ENCODE measurements around the gene GLYATL1.

GLYATL1 gene

GRCh38 chr11:58927393-58928106 lies 11.7 kb upstream of the GLYATL1 start:
- DNase-seq: peak; percentile 55

- no peak for DNase-seq
These were observed 11.2 kb upstream of the GLYATL1 start for GRCh38 chr11:58928107-58928499.

GRCh38 chr11:58928691-58929090 lies 10.6 kb upstream of the GLYATL1 start:
- DNase-seq: no peak

GRCh38 chr11:58930926-58931325 lies 8.4 kb upstream of the GLYATL1 start:
- DNase-seq: no peak

GRCh38 chr11:58933661-58934060 lies 5.6 kb upstream of the GLYATL1 start:
- DNase-seq: no peak

GRCh38 chr11:58934945-58935513 lies 4.3 kb upstream of the GLYATL1 start:
- DNase-seq: no peak

- no peak for DNase-seq
These were observed 890 bp upstream of the GLYATL1 start for GRCh38 chr11:58938398-58938797.

GRCh38 chr11:58940028-58940427 lies 740 bp downstream of the GLYATL1 start:
- DNase-seq: no peak

- no peak for DNase-seq
These were observed 2.5 kb downstream of the GLYATL1 start for GRCh38 chr11:58941838-58942237.

GRCh38 chr11:58945663-58946062 lies 6.4 kb downstream of the GLYATL1 start:
- DNase-seq: no peak

- no peak for DNase-seq
These were observed 9.9 kb downstream of the GLYATL1 start for GRCh38 chr11:58949184-58949583.

GRCh38 chr11:58957922-58958321 lies 18.6 kb downstream of the GLYATL1 start:
- DNase-seq: no peak

- DNase-seq: no peak
These were observed 19.2 kb downstream of the GLYATL1 start for GRCh38 chr11:58958500-58958899.

GRCh38 chr11:58963551-58964104 lies 24.3 kb downstream of the GLYATL1 start:
- DNase-seq: peak; percentile 44

- DNase-seq: no peak
These were observed 26.1 kb downstream of the GLYATL1 start for GRCh38 chr11:58965246-58965985.

- peak; percentile 46 for DNase-seq
These were observed 29.0 kb downstream of the GLYATL1 start for GRCh38 chr11:58968251-58968711.

GRCh38 chr11:58977470-58977869 lies 38.2 kb downstream of the GLYATL1 start:
- DNase-seq: no peak

GRCh38 chr11:58979222-58979621 lies 39.9 kb downstream of the GLYATL1 start:
- no peak for DNase-seq

GRCh38 chr11:58980159-58980843 lies 41.0 kb downstream of the GLYATL1 start:
- DNase-seq: no peak

GRCh38 chr11:58992489-58992888 lies 53.2 kb downstream of the GLYATL1 start:
- no peak for DNase-seq

GRCh38 chr11:58994171-58994570 lies 54.9 kb downstream of the GLYATL1 start:
- DNase-seq: no peak

GRCh38 chr11:58998480-58999290 lies 59.4 kb downstream of the GLYATL1 start:
- no peak for DNase-seq

All from right forelimb (tissue), 1 donor.